ENCODE data around the gene CHST11.

GRCh38 chr12:104716172-104716571, 259.4 kb downstream of the CHST11 start:
- TF ChIP-seq CTCF (IDR thresholded peaks at IDR 0.05) (no peak), POLR2A (IDR thresholded peaks at IDR 0.05) (no peak)
